Measurements from ENCODE around the gene JAG2.

JAG2 gene

GRCh38 chr14:105165761-105166485 lies 2.7 kb downstream of the JAG2 start:
- no peak for DNase-seq (ENCODE audit: low read depth)

DNA sequence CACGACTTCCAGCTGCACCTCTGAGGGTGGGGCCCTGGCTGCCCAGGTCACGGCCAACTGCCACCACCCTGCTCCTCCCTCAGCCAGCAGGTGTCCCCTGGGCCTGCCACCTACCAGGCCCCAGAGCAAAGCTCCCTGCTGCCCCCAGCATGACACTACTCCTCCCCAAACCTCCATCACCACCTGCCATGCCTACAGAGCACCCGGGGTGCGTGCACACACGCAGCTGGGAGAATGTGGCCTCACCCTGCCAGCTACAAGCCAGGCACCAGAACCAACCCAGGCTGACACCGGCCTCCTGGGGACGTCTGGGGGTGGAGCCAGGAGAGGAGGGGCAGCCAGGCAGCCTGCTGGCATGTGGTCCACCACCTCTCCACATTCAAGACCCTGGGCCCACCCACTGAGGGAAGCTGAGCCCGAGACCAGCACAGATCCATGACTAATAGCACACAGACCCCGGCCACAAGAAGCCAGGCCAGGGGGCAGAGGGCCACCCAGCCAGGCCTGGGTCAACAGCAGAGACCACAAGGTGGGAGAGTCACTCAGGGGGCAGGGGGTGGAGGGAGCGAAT lies 3.4 kb downstream of the JAG2 start:
- no peak for DNase-seq (ENCODE audit: low read depth)

DNA sequence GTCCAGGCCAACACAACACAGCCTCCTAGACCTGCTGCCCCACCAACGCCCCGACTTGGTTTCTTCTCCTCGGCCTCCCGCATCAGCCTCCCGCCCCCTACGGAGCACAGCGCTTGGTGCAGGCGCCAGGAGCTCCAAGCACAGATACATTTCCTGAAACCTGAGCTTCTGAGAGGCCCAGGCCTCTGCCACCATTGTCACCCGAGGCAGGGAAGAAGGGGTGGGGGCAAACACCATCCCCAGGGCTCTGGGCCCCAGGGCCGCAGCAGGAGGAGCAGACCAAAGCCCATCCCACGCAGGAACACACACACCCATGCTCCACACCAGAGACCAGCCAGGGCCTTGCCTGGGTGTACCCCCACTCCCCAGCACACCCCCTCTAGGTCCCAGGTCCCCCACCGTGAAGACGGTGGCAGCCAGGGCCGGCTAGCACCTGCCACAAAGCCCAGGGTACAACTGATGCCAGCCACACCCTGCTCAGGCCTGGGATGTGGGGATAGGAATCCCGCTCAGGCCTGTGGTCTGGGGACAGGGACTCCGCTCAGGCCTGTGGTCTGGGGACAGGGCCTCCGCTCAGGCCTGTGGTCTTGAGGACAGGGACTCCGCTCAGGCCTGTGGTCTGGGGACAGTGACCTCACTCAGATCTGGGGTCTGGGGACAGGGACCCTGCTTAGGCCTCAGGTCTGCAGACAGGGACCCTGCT lies 5.4 kb downstream of the JAG2 start:
- no peak for DNase-seq (ENCODE audit: low read depth)

DNA sequence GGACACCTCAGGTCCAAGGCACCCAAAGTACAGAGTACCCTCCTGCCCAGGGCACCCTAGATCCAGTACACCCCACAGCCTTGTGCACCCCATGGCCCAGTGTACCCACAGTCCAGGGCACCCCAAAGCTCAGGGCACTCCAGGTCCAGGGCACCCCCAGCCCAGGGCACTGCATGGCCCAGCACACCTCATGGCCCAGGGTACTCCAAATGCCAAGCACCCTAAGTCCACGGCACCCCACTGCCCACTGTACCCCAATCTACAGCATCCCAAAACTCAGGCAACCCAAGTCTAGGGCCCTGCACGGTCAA lies 6.0 kb downstream of the JAG2 start:
- DNase-seq (ENCODE audit: low read depth): no peak

DNA sequence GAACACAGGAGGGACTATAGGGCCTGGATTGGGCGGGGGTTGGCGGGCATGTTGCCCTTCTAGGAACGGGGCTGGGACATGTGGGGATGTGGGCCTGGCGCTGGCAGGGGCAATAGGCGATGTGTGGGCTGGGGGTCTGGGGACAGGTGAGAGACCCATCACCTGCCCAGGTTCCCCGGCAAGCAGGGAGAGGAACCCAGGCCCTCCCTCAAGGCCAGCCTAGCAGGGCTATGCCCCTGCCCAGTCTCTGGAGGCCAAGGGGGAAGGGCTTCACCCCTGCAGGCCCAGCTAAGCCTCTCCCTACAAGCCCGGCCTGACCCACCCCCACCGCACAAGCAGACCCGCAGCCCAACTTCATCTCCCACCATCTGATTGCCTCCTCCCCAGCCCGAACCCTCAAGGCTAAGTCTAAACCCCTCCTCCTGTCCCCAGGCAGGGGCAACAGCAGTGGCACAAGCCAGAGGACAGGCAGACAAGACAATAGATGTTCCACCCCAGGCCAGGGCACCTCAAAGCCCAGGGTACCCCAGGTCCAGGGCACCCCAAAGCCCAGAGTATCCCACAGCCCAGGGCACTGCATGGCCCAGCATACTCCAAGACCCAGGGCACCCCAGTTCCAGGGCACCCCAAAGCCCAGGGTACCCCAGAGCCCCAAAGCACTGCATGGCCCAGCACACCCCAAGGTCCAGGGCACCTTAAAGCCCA lies 6.5 kb downstream of the JAG2 start:
- no peak for DNase-seq (ENCODE audit: low read depth)

GRCh38 chr14:105161309-105161708 lies 7.3 kb downstream of the JAG2 start:
- DNase-seq (ENCODE audit: low read depth): no peak

- no peak for DNase-seq (ENCODE audit: low read depth)
Observed at GRCh38 chr14:105160776-105161175, 7.8 kb downstream of the JAG2 start.

DNA sequence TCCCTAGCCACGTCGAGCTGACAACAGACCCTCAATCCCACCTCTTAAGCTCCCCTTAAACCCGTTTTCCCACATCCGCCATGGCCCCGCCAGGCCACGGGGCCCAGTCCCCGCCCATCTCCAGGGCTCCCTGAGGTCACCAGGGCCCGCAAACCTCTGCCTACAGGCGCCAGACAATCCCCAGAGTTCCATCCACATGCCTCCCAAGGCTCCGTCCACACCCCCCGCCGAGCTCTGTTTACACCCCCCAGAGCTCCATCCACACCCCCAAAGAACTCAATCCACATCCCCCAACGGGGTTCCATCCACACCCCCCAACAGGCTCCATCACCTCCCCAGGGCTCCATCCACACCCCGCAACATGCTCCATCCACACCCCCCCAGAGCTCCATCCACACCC lies 9.2 kb downstream of the JAG2 start:
- no peak for DNase-seq (ENCODE audit: low read depth)

- no peak for DNase-seq (ENCODE audit: low read depth)
Observed at GRCh38 chr14:105158794-105159193, 9.8 kb downstream of the JAG2 start.

DNA sequence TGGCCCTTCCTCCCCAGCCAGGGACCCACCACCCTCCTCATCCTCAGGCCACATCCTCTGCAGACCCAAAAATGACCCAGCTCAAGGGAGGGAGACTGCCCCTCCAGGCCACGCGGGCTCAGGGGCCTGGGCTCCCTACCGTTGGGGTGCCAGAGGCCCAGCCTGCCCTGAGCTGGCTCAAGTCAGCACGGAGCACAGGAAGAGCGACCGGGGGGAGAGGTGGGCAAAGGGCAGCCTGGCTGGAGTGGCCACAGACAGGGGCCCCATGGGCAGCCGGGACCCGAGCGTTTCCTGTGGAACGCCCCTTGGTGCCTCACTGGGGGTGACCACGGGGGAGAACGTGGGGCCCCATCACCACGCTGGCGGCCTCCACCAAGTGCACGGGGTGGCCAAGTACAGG lies 10.7 kb downstream of the JAG2 start:
- no peak for DNase-seq (ENCODE audit: low read depth)

- DNase-seq (ENCODE audit: low read depth): no peak
Observed at GRCh38 chr14:105156414-105157375, 11.9 kb downstream of the JAG2 start.

DNA sequence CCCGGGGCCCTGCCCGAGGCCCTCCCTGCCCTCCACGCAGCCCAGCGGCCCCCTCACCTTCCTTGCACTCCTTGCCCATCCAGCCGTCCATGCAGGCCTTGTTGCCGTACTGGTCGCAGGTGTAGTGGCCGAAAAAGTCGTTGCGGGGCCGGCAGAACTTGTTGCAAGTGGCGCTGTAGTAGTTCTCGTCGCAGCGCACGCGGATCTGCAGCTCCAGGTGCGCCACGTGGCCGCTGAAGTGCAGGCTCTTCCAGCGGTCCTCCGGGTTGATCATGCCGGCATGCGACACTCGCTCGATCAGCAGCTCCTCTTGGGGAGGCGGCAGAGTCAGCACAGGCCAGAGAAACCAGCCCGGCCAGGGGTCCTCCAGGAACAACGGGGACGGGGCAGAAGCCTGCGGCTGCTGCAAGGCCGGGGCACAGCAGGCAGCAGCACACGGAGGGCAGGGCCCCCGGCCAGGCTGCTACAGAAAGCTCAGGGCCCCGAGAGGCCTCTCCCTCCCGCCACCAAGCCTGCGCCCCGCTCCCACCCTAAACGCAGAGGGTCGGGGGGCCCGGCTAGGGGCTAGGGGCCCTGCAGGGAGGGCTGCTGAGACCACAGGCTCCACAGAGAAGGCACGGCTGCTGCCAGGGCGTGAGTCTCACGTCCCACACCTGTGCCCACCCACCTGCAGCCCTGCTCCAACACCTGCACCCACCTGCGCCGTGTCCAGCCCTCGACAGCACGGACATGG lies 12.7 kb downstream of the JAG2 start:
- DNase-seq (ENCODE audit: low read depth): no peak

- DNase-seq (ENCODE audit: low read depth): no peak
Observed at GRCh38 chr14:105155071-105155651, 13.4 kb downstream of the JAG2 start.

GRCh38 chr14:105154476-105154871 lies 14.1 kb downstream of the JAG2 start:
- no peak for DNase-seq (ENCODE audit: low read depth)

DNA sequence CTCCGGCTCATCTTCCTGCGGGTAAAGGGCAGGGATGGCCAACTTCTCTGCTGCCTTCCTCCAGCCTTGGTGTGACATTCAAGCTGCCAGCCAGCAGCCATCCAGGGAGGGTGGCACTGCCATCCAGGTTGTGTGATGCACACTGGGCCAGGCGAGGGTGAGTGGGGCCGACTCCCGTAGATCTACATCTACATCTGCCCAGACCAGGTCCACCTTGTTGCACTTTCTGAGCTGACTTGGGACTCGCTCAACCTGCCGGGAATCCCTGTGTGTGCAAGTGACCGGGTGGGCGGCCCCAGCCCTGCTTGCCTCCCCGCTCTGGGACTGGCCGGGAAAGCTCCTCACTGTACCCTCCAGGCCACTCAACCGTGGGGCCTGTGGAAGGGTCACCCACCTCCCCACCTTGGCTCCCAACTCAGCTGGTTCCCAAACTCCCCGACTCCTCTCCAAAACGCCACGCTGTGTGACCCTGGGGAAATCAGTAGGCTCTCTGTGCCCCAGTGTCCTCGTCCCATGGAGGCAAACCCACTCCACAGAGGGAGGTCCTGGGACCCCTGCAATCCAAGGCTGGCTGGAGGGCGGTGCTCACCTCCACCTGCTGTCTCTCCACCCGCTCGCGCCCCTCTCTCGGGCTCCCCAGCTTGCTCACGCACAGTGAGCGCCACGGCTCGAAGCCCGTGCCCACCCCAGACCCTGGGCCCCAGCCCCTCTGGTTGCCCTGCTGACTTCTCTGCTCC lies 14.7 kb downstream of the JAG2 start:
- no peak for DNase-seq (ENCODE audit: low read depth)

- no peak for DNase-seq (ENCODE audit: low read depth)
Observed at GRCh38 chr14:105153331-105153731, 15.2 kb downstream of the JAG2 start.

DNA sequence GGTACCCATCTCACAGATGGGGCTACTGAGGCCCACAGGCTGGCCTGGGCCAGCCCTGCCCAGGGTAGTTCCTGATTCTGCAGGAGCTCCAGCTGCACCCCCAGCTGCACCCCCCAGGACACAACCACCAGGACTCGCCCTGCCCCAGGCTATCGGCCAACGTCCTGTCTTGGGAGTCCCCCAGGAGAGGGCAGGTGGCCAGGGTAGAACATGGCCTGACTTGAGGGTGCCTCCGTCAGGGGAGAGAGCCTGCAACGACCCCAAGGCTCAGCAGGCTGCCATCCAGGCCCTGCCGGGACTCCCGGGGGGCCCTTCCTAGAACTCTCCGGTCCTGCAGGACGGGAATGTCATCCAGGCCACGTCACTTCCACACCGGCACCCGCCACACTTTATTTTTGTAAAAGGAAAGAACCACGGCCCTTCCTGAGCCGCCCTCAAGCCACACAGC lies 15.8 kb downstream of the JAG2 start:
- no peak for DNase-seq (ENCODE audit: low read depth)

GRCh38 chr14:105151838-105152793 lies 16.5 kb downstream of the JAG2 start:
- DNase-seq (ENCODE audit: low read depth): no peak

All from EH (cell line).